Endothelial cell of umbilical vein (primary cell): ENCODE data around the gene ZNF182. TPM values are rescaled to one million over a fixed set of nuclear protein-coding genes. Genes with fewer than 3 reads are reported as not detected.
"Not testable (repeated sequence)": the region's sequence is repeated elsewhere in the genome, so short reads cannot be mapped to it uniquely, and the experiment has no call there.

Experiments
- BruUV-seq: library from RNA; stranded (reverse); fragments of 400-500 nt; replicated peaks from 2 replicates; lab custom pipeline; 2021; lab: Mats Ljungman, UMichigan
- CTCF ChIA-PET: fragments of 300-600, 350-600 bp; sonication (Branson Sonifier 250); formaldehyde crosslinking; loops from one replicate; lab custom pipeline; 2021; ENCODE audit warnings: antibody characterized with exemption, inconsistent platforms; lab: Charles Lee
- POLR2A ChIA-PET: fragments of 300-600, 350-600 bp; sonication (Branson Sonifier 250); formaldehyde crosslinking; loops from one replicate; lab custom pipeline; 2021; ENCODE audit warnings: antibody characterized with exemption, inconsistent platforms; lab: Charles Lee
- DNase-seq: peaks from one replicate; pipeline ENCODE4 v3.0.0-alpha.2; 2011; ENCODE audit warnings: low read depth, low spot score
- FAIRE-seq: peaks from 2 replicates; lab custom pipeline; 2011; peaks lifted over from hg19 to GRCh38; lab: Jason Lieb, UNC
- H2AFZ ChIP-seq: 2 replicates; pipeline ENCODE4 v1.6.0; 2012; ENCODE audit warnings: low read depth, low read length, control low read depth, inconsistent platforms
- H3K27ac ChIP-seq: 2 replicates; pipeline ENCODE4 v1.5.1; 2011; ENCODE audit warnings: low read depth, mild to moderate bottlenecking, control low read depth, low read length, moderate library complexity; ENCODE audit not compliant: insufficient read depth
- H3K27me3 ChIP-seq, 2 experiments: 2 replicates each; pipeline versions ENCODE4 v1.6.0 to v1.6.1; 2011; ENCODE audit warnings: low read length in 2 of 2, mixed read lengths in 1 of 2; ENCODE audit not compliant: control insufficient read depth in 2 of 2, insufficient read depth in 2 of 2
- H3K36me3 ChIP-seq, 2 experiments: 2 replicates in 1 of 2; 3 replicates in 1 of 2; pipeline ENCODE4 v1.5.1; 2011; ENCODE audit warnings: low read length in 2 of 2, mild to moderate bottlenecking in 1 of 2, moderate library complexity in 1 of 2; ENCODE audit not compliant: control insufficient read depth in 2 of 2, insufficient read depth in 2 of 2; ENCODE audit errors: extremely low read depth in 1 of 2
- H3K4me1 ChIP-seq: 3 replicates; pipeline ENCODE4 v1.5.1; 2011; ENCODE audit warnings: mild to moderate bottlenecking, low read length; ENCODE audit not compliant: control insufficient read depth, insufficient read depth; ENCODE audit errors: extremely low read depth
- H3K4me2 ChIP-seq: 2 replicates; pipeline ENCODE4 v1.6.1; 2011; ENCODE audit warnings: low read length, control low read depth, mixed read lengths; ENCODE audit not compliant: insufficient read depth
- H3K4me3 ChIP-seq, 3 experiments: fragments of 200-600 bp in 1 of 3; sonication (generic), shearing (Covaris generic) in 1 of 3; replicated peaks in 1 of 3; 2 replicates each; pipeline ENCODE4 v1.5.1; 2011 to 2016; ENCODE audit warnings: control low read depth in 3 of 3, low read length in 3 of 3, mild to moderate bottlenecking in 2 of 3, inconsistent platforms in 1 of 3, low read depth in 1 of 3, moderate library complexity in 1 of 3; ENCODE audit not compliant: insufficient read depth in 1 of 3
- H3K79me2 ChIP-seq: 2 replicates; pipeline ENCODE4 v1.6.0; 2012; ENCODE audit warnings: low read length, inconsistent platforms; ENCODE audit not compliant: control insufficient read depth, insufficient read depth
- H3K9ac ChIP-seq: replicated peaks from 2 replicates; pipeline ENCODE3; 2011; ENCODE audit warnings: low read length, control low read depth; ENCODE audit not compliant: insufficient read depth; ENCODE audit errors: extremely low read depth
- H3K9me1 ChIP-seq: replicated peaks from 3 replicates; pipeline ENCODE4 v1.6.0; 2011; ENCODE audit warnings: mild to moderate bottlenecking, low read length; ENCODE audit not compliant: control insufficient read depth, insufficient read depth; ENCODE audit errors: extremely low read depth
- H3K9me3 ChIP-seq: replicated peaks from 2 replicates; pipeline ENCODE4 v1.5.1; 2012; ENCODE audit warnings: low read length, inconsistent platforms; ENCODE audit not compliant: control insufficient read depth, insufficient read depth
- H4K20me1 ChIP-seq: replicated peaks from 2 replicates; pipeline ENCODE3; 2011; ENCODE audit warnings: mild to moderate bottlenecking, low read length; ENCODE audit not compliant: control insufficient read depth, insufficient read depth; ENCODE audit errors: extremely low read depth
- EZH2 ChIP-seq: IDR thresholded peaks from 2 replicates; pipeline ENCODE4 v1.6.1; 2012; ENCODE audit warnings: borderline replicate concordance, low read depth, mild to moderate bottlenecking, moderate library complexity, low read length, inconsistent platforms; ENCODE audit not compliant: severe bottlenecking
- FOS ChIP-seq: IDR thresholded peaks from 2 replicates; pipeline ENCODE4 v1.6.1; 2011; ENCODE audit warnings: mild to moderate bottlenecking, low read length, moderate library complexity, borderline replicate concordance; ENCODE audit not compliant: insufficient read depth
- GATA2 ChIP-seq: IDR thresholded peaks from 2 replicates; pipeline ENCODE4 v1.7.0; 2011; ENCODE audit warnings: low read depth, mild to moderate bottlenecking, moderate library complexity, mixed read lengths, low read length; ENCODE audit not compliant: insufficient read length, insufficient read depth
- JUN ChIP-seq: IDR thresholded peaks from 2 replicates; pipeline ENCODE4 v1.6.1; 2011; ENCODE audit warnings: borderline replicate concordance, low read depth; ENCODE audit not compliant: insufficient read length, insufficient read depth
- MYC ChIP-seq: IDR thresholded peaks from one replicate; pipeline ENCODE4 v1.6.1; 2011; ENCODE audit warnings: mild to moderate bottlenecking, low read depth, low read length
- POLR2A ChIP-seq: IDR thresholded peaks from 2 replicates; pipeline ENCODE4 v1.6.1; 2012; ENCODE audit warnings: low read depth, mild to moderate bottlenecking, control low read depth, low read length
- POLR2AphosphoS5 ChIP-seq: IDR thresholded peaks from 2 replicates; pipeline ENCODE4 v1.6.1; 2012; ENCODE audit warnings: low read depth, mild to moderate bottlenecking, control low read depth, low read length, moderate library complexity; ENCODE audit not compliant: insufficient read depth
- dilution Hi-C: fragments of 300-500 bp; cut with MboI; formaldehyde crosslinking; loops from one replicate; pipeline ENCODE4 v1.15.0; 2019; ENCODE audit warnings: low sequenced_read_pairs; ENCODE audit not compliant: extremely low pct_ligation_motif_present
- intact Hi-C: fragments of 100-400 bp; cut with micrococcal nuclease; formaldehyde crosslinking; loops from one replicate; pipeline ENCODE4 v1.10.0; 2022
- polyA plus RNA-seq, 4 experiments: library from polyadenylated mRNA; depleted of rRNA in 3 of 4; stranded (reverse) in 3 of 4; unstranded in 1 of 4; fragments of >200 nt; gene quantifications; 2 replicates each; pipeline versions ENCODE4 v1.2.1 to v1.2.3, GENCODE V29; 2011 to 2012; ENCODE audit warnings: missing spikeins in 1 of 4
- total RNA-seq: library from RNA; stranded (reverse); gene quantifications from 2 replicates; pipeline ENCODE4 v1.2.3, GENCODE V29; 2021
- TF ChIP-seq, protein P1 (sequence below): IDR thresholded peaks from 2 replicates; pipeline ENCODE4 v1.6.1; 2011; ENCODE audit not compliant: insufficient read depth, insufficient read length
- TF ChIP-seq, protein P2 (sequence below), 2 donors: IDR thresholded peaks; 1 replicate in 1 of 2; 2 replicates in 1 of 2; pipeline ENCODE4 v1.5.1; 2011; ENCODE audit warnings: low read length in 2 of 2, mild to moderate bottlenecking in 2 of 2, moderate library complexity in 2 of 2, control low read depth in 1 of 2, inconsistent platforms in 1 of 2, low read depth in 1 of 2; ENCODE audit not compliant: insufficient read depth in 1 of 2; ENCODE audit errors: extremely low read depth in 1 of 2

The ZNF182 gene
- total and polyA plus RNA-seq, 2 donors (not counting 3 experiments of a cell fraction or from before 2014, with no cell fraction given), result 0.90 to 3.9 TPM

DNA sequence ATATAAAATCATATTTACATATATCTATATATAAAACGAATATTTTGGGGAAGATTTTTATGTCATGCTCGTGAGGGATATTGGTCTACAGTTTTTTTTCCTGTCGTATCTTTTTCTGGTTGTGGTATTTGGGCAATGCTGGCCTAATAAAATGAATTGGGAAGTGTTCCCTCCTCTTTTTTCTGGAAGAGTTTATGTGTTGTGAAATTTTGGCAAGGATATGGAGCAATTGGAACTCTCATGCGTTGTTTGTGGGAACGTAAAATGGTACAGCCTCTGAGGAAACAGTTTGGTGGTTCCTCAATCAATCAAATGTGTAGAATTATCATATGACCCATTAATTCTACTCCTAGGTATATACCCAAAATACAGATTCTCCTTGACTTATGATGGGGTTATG, 69.8 kb downstream of the ZNF182 start:
- TF ChIP-seq, protein P1, sequence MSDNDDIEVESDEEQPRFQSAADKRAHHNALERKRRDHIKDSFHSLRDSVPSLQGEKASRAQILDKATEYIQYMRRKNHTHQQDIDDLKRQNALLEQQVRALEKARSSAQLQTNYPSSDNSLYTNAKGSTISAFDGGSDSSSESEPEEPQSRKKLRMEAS, result no peak
- TF ChIP-seq MYC (no peak), POLR2A (no peak), EZH2 (no peak), JUN (no peak), FOS (no peak), POLR2AphosphoS5 (no peak), GATA2 (no peak)
- TF ChIP-seq, protein P2, sequence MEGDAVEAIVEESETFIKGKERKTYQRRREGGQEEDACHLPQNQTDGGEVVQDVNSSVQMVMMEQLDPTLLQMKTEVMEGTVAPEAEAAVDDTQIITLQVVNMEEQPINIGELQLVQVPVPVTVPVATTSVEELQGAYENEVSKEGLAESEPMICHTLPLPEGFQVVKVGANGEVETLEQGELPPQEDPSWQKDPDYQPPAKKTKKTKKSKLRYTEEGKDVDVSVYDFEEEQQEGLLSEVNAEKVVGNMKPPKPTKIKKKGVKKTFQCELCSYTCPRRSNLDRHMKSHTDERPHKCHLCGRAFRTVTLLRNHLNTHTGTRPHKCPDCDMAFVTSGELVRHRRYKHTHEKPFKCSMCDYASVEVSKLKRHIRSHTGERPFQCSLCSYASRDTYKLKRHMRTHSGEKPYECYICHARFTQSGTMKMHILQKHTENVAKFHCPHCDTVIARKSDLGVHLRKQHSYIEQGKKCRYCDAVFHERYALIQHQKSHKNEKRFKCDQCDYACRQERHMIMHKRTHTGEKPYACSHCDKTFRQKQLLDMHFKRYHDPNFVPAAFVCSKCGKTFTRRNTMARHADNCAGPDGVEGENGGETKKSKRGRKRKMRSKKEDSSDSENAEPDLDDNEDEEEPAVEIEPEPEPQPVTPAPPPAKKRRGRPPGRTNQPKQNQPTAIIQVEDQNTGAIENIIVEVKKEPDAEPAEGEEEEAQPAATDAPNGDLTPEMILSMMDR (IDR thresholded peaks at IDR 0.05; ENCODE audit: extremely low read depth in 1 of 2, insufficient read depth in 1 of 2, low read depth in 1 of 2, low read length in 2 of 2), result no peak
- CTCF ChIA-PET, result no interaction called here
- DNase-seq (no peak), FAIRE-seq (no peak)
- Histone ChIP-seq H3K36me3 (no peaks in the 10 kb centered on the region), H3K4me1 (no peaks in the 10 kb centered on the region), H4K20me1 (no peaks in the 10 kb centered on the region), H3K9me1 (no peaks in the 10 kb centered on the region), H3K9me3 (no peaks in the 10 kb centered on the region), H3K27me3 (no peaks in the 10 kb centered on the region), H3K4me3 (no peak overlapping the region), H2AFZ (no peak overlapping the region), H3K27ac (no peak overlapping the region), H3K79me2 (no peaks in the 10 kb centered on the region), H3K4me2 (no peak overlapping the region), H3K9ac (no peak overlapping the region)
- BruUV-seq, result no TSS peak
- POLR2A ChIA-PET, result no interaction called here
- dilution Hi-C loops (no loop called here), intact Hi-C loops (no loop called here)

- BruUV-seq, H3K4me3 ChIP-seq, H3K9me1 ChIP-seq, dilution Hi-C loops, H3K27me3 ChIP-seq, intact Hi-C loops, H3K9ac ChIP-seq, CTCF ChIA-PET, FAIRE-seq, H3K4me1 ChIP-seq, POLR2A ChIA-PET, H3K27ac ChIP-seq, H3K4me2 ChIP-seq, H3K36me3 ChIP-seq, DNase-seq, H2AFZ ChIP-seq, H4K20me1 ChIP-seq, H3K79me2 ChIP-seq, H3K9me3 ChIP-seq: not testable (repeated sequence)
These were observed 71.8 kb downstream of the ZNF182 start for GRCh38 chrX:47931970-47932369.
